Measurements from ENCODE around the gene UBASH3A.

DNA sequence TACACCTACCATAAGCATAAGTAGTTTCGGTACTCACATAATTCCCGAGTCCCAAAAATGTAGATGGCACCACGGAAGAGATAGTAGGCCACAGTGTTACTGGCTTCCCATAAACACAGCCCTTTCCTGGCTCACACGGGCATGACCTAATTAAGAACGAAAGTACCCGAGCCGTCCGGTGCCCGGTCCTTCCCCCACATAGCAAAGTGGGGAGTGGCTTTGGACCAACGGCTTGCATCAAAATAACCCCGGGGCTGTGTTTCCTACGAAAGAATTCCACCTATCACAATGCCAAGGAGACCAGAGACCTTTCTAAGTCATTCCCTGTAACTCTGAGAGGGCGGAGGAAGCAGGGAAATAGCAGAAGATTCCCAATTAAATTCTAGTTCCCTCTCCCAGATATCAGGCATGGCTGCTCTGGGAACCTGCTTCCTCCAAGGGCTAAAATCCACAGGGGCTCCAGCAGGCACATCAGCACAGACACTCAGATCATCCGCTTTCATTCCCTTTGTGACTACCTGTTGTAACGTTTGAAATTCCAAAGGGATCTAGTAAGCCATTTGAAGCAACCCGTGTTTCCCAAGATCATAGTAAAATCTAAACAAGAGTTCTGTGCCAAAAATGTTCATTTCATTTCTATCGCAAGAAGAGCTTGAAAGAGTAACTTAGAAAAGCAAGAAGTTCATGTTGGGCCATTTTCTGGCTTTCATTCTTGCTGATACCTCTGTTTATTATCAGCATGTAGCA lies 7.6 kb upstream of the UBASH3A start, which contains the start of gene TMPRSS3:
- TF ChIP-seq, protein P1, sequence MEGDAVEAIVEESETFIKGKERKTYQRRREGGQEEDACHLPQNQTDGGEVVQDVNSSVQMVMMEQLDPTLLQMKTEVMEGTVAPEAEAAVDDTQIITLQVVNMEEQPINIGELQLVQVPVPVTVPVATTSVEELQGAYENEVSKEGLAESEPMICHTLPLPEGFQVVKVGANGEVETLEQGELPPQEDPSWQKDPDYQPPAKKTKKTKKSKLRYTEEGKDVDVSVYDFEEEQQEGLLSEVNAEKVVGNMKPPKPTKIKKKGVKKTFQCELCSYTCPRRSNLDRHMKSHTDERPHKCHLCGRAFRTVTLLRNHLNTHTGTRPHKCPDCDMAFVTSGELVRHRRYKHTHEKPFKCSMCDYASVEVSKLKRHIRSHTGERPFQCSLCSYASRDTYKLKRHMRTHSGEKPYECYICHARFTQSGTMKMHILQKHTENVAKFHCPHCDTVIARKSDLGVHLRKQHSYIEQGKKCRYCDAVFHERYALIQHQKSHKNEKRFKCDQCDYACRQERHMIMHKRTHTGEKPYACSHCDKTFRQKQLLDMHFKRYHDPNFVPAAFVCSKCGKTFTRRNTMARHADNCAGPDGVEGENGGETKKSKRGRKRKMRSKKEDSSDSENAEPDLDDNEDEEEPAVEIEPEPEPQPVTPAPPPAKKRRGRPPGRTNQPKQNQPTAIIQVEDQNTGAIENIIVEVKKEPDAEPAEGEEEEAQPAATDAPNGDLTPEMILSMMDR (tag by site-specific recombination; IDR thresholded peaks at IDR 0.05), result no peak
- TF ChIP-seq MEIS1 (CRISPR knock-in tag; IDR thresholded peaks at IDR 0.05; ENCODE audit: borderline replicate concordance) (no peak), BCL11A (tag by site-specific recombination; IDR thresholded peaks at IDR 0.05; ENCODE audit: low read depth) (no peak), ZNF274 (IDR thresholded peaks at IDR 0.05; ENCODE audit: low read length) (no peak), ZNF274 (tag by site-specific recombination; IDR thresholded peaks at IDR 0.05; ENCODE audit: borderline replicate concordance) (no peak), GFI1B (tag by site-specific recombination; IDR thresholded peaks at IDR 0.05) (no peak), ZNF561 (tag by site-specific recombination; IDR thresholded peaks at IDR 0.05; ENCODE audit: borderline replicate concordance) (no peak)
- TF ChIP-seq, protein P2, sequence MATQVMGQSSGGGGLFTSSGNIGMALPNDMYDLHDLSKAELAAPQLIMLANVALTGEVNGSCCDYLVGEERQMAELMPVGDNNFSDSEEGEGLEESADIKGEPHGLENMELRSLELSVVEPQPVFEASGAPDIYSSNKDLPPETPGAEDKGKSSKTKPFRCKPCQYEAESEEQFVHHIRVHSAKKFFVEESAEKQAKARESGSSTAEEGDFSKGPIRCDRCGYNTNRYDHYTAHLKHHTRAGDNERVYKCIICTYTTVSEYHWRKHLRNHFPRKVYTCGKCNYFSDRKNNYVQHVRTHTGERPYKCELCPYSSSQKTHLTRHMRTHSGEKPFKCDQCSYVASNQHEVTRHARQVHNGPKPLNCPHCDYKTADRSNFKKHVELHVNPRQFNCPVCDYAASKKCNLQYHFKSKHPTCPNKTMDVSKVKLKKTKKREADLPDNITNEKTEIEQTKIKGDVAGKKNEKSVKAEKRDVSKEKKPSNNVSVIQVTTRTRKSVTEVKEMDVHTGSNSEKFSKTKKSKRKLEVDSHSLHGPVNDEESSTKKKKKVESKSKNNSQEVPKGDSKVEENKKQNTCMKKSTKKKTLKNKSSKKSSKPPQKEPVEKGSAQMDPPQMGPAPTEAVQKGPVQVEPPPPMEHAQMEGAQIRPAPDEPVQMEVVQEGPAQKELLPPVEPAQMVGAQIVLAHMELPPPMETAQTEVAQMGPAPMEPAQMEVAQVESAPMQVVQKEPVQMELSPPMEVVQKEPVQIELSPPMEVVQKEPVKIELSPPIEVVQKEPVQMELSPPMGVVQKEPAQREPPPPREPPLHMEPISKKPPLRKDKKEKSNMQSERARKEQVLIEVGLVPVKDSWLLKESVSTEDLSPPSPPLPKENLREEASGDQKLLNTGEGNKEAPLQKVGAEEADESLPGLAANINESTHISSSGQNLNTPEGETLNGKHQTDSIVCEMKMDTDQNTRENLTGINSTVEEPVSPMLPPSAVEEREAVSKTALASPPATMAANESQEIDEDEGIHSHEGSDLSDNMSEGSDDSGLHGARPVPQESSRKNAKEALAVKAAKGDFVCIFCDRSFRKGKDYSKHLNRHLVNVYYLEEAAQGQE (tag by site-specific recombination; IDR thresholded peaks at IDR 0.05), result no peak
